GM19238 (cell line): ENCODE measurements around the gene GDF7.

Experiments used
- DNase-seq: peaks from one replicate; pipeline ENCODE4 v3.0.0; 2011; ENCODE audit warnings: low spot score; ENCODE audit not compliant: insufficient read length

The GDF7 gene

GRCh38 chr2:20660506-20661420, 6.2 kb upstream of the GDF7 start:
- no peak for DNase-seq

DNA sequence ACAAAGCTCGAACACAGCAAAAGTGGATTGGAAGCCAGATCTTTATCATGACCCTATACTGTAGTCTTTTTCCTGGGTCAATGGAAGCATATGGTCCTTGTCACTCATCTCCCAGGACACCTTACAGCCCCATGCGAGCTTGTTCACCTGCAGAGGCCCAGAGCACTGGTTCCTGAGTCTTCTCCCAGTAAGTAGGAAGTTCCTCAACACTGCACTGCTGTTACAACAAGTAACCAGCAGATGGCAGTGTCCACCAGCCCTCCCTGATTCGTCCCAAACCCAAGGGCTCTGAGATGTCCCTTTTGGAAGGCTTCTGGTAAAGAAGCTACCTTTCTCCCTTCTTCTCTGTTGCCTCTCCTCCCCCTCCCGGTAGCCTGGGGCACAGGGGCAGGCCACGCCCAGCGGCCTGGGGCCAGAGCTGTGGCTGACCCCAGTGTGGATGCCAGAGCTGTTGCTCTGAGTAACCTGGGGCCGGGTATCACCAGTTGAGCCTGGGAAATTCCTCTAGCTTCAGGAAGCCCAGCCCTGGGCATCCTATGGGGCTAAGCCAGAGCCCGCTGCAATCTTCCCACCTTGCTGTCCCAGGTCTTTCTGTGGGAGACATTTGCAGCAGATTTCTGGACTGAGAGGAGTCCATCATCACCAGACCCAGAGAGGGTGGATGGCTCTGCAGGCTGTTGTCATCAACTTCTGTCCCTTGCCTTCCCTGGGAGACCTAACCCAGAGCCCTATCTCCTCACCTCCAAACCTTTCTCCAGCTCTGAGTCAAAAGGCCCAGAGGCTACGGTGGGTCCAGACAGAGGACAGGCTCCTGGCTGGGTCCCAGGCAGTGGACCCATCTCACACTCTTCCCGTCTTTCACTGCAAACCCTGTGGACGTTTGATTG, 5.3 kb upstream of the GDF7 start:
- DNase-seq: peak; percentile 71

GRCh38 chr2:20662308-20662937, 4.5 kb upstream of the GDF7 start:
- no peak for DNase-seq

DNA sequence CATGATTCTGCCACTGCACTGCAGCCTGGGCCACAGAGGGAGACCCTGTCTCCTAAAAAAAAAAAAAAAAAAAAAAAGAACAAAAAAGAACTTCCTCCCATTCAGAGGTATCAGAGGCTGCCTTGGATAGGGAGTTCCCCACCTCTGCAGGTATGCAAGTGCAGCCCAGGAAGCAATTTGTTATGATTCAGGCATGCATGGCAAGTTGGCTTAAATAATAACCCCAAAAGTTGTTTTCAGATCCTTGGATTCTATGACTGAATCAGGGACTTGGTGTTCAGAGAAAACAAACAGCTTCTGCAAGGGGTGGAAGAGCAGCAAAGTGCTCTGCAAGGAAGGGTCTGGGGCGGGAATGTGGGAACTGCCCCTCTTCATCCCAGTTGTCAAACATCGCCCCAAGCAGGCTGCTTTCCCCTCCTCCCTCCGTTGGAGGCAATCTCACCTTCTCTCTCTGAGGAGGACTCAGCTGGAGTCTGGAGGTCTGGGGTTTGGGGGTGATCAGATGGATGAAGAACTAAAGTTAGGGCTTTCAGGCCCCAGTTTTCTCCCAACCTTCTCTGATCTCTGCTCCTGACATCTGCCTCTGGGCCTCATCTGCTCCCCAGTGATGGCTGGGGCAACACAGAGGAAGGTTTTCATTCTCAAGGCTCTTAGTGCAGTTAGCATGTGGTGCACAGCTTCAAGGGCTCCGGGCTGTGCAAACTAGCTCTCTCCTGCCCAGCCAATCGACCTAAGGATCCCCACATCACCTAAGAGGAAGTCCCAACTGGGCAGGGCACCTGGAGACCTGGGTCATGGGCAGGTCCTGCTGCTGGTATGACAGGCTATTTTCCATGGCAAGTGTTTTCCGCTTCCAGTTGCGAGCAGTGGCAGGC, 3.5 kb upstream of the GDF7 start:
- DNase-seq: no peak

GRCh38 chr2:20664071-20664390, 2.9 kb upstream of the GDF7 start:
- DNase-seq: no peak

GRCh38 chr2:20664431-20665242, 2.3 kb upstream of the GDF7 start:
- no peak for DNase-seq

DNA sequence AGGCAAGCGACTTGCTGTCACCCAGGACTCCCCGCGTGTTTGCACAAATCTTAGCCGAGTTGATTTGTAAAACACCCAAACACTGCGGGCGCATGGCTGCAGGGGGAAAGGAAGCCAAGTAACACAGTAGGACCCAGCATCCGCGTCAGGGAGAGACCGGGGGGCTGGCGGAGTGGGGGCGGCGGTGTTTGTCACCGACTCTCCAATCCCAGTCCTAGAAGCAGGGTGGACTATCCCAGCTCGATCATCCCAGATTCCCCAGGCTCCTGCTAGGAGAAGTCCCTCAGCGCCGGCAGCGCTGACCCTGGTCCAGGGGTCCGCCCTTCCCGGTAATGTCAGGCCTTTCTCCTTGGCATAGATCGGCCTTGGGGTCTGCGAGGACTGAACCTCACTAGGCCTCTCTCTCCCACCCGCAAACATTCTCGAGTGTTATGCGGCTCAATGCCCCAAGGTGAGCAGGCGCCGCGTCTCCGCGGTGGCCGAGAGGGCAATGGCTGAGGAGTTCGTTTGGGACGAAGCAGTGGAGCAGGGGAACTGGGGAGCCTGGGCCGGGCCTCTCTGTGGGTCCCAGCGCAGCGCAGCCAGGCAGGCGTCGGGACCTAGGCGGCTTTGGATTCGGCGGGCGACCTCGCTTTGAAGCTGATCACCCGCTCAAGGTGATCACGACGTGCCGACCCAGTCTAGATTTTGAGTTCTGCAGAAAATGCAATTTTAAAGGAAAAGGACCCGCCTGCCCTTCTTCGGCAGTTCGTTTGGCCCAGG, 1.5 kb upstream of the GDF7 start:
- DNase-seq: no peak

DNA sequence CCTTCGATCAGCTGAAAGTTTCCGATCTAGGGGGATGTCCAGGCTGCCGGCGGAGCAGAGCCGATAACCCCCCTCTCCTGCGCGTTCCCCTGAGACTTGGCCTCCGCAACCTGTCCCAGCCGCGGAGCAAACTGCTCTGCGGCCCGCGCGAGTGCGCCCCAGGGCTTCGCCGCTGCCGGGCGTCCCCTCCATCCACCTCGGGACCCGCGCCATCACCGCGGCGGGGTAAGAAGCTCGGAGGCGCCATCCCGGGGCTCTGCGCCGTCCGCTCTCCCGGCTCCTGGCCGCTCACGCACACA, 990 bp upstream of the GDF7 start:
- DNase-seq: no peak

DNA sequence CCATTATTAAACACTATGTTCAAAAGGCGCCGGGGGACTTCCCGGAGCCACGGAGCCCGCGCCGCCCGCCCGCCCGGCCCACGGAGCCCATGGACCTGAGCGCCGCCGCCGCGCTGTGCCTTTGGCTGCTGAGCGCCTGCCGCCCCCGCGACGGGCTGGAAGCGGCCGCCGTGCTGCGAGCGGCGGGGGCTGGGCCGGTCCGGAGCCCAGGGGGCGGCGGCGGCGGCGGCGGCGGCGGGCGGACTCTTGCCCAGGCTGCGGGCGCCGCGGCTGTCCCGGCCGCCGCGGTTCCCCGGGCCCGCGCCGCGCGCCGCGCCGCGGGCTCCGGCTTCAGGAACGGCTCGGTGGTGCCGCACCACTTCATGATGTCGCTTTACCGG, 197 bp downstream of the GDF7 start:
- DNase-seq: no peak

DNA sequence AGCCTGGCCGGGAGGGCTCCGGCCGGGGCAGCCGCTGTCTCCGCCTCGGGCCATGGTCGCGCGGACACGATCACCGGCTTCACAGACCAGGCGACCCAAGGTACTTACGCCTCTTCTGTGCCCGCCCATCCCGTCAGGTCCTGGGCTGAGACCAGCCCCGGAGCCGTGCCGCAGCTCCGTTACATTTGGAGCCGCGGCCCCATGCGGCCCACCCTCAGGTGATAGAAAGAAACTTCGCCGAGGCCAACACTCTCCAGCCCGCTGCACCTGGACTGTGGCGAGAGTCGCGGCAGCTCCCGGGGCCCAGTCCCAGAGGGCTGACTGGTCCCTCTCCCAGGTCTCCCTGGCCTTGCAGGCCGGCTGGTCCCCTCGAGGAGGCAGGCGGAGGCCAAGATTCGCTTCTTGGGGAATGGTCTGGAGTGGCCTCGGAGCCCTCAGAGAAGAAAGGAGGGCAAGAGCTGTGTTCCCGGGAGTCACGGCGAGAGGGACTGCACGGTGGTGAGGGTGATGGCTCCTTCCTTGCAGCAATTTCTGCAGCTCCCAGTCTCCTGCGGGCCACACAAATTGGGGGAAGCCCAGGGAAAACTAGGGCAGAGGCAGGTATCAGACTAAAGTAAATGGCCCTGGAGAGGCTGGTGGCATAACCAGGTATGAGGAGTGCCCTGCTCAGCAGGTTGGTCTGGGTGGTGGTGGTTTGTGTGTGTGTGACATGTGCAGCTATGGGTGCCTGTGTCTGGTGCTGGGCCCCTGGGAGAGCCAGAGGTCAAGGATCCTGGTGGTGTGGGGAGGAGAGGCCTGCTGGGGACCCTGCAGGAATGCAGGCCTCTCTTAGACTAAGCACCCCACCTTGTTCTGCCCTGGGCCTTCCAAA, 822 bp downstream of the GDF7 start:
- no peak for DNase-seq

- DNase-seq: no peak
Observed at GRCh38 chr2:20668451-20668850, 1.5 kb downstream of the GDF7 start.

DNA sequence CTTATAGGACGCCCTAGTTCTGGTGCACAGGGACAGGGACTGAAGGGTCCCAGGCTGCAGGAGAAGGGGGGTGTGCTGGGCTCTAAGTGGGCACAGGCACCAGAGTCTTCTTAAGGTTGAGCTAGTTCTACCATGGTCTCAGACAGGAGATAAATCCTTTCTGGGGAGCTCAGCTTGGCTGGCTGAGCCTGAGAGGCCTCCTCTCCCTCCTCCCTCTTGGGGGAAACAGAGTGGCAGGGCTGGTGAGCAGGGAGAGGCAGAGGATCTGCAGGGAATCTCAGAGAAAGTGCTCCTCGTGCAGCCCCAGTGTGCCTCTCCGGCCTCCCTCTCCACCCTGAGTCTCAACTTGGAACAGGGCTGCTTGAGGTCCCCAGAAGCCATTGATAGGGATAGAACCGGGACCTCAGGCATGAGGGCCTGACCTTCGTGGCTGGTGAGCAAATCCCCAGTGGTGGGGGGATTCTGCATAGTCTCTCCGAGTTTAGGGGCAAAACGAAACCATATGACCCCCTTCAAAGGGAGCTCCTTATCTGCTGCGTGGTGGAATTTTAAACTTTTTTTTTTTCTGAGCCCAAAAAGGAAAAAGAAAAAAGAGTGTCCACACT, 2.0 kb downstream of the GDF7 start:
- DNase-seq: no peak

GRCh38 chr2:20669562-20670314, 2.8 kb downstream of the GDF7 start:
- DNase-seq: no peak

DNA sequence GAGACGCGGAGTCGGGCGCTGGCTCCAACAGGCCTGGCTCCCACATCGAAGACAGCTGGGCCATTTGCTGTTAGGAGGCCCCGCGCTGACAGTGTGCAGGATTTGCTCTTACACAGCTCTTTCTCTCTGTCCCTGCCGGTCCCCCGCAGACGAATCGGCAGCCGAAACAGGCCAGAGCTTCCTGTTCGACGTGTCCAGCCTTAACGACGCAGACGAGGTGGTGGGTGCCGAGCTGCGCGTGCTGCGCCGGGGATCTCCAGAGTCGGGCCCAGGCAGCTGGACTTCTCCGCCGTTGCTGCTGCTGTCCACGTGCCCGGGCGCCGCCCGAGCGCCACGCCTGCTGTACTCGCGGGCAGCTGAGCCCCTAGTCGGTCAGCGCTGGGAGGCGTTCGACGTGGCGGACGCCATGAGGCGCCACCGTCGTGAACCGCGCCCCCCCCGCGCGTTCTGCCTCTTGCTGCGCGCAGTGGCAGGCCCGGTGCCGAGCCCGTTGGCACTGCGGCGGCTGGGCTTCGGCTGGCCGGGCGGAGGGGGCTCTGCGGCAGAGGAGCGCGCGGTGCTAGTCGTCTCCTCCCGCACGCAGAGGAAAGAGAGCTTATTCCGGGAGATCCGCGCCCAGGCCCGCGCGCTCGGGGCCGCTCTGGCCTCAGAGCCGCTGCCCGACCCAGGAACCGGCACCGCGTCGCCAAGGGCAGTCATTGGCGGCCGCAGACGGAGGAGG, 3.5 kb downstream of the GDF7 start:
- no peak for DNase-seq

DNA sequence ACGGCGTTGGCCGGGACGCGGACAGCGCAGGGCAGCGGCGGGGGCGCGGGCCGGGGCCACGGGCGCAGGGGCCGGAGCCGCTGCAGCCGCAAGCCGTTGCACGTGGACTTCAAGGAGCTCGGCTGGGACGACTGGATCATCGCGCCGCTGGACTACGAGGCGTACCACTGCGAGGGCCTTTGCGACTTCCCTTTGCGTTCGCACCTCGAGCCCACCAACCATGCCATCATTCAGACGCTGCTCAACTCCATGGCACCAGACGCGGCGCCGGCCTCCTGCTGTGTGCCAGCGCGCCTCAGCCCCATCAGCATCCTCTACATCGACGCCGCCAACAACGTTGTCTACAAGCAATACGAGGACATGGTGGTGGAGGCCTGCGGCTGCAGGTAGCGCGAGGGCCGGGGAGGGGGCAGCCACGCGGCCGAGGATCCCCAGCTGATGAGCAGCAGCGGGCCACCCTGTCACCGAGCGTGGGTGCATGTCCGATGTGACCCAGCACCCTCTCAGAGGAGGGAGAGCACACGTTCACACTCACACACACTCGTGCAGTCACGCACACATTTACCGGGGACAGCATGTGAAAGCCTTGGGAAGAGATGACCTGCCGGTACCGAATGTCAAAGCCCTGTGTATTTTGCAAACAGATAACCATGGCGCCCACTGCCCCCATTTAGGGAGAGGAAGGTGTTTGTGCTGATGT, 4.2 kb downstream of the GDF7 start:
- DNase-seq: no peak

- DNase-seq: no peak
Observed at GRCh38 chr2:20671736-20672080, 4.8 kb downstream of the GDF7 start.
